CD14-positive monocyte (primary cell): ENCODE data around the gene SLC1A3. TPM values are rescaled to one million over a fixed set of nuclear protein-coding genes. Genes with fewer than 3 reads are reported as not detected.

ENCODE experiments used
- DNase-seq, 3 donors: peaks; one replicate each; pipeline ENCODE4 v3.0.0-alpha.2; 2011 to 2022
- H2AFZ ChIP-seq: 2 replicates; pipeline ENCODE4 v1.6.0; 2012; ENCODE audit warnings: mild to moderate bottlenecking, low read depth, low read length, inconsistent platforms; ENCODE audit not compliant: insufficient read depth, poor library complexity, severe bottlenecking
- H3K27ac ChIP-seq, 2 donors: 1 replicate in 1 of 2; 2 replicates in 1 of 2; pipeline ENCODE4 v1.5.1; 2012 to 2013; ENCODE audit warnings: low read length in 2 of 2, control low read depth in 1 of 2, inconsistent platforms in 1 of 2, low read depth in 1 of 2, mild to moderate bottlenecking in 1 of 2
- H3K27me3 ChIP-seq, 2 donors: one replicate each; pipeline versions ENCODE4 v1.6.0 to v1.6.1; 2011 to 2013; ENCODE audit warnings: low read length in 2 of 2; ENCODE audit not compliant: control insufficient read depth in 2 of 2, insufficient read depth in 2 of 2
- H3K36me3 ChIP-seq, 2 donors: replicated peaks in 1 of 2; 1 replicate in 1 of 2; 2 replicates in 1 of 2; pipeline versions ENCODE4 v1.5.1 to v1.6.1; 2012 to 2013; ENCODE audit warnings: low read length in 2 of 2, control low read depth in 1 of 2, inconsistent platforms in 1 of 2, mild to moderate bottlenecking in 1 of 2; ENCODE audit not compliant: insufficient read depth in 2 of 2, control insufficient read depth in 1 of 2
- H3K4me1 ChIP-seq, 2 donors: 1 replicate in 1 of 2; 2 replicates in 1 of 2; pipeline versions ENCODE4 v1.5.1 to v1.6.1; 2012 to 2013; ENCODE audit warnings: low read length in 2 of 2, control low read depth in 1 of 2, inconsistent platforms in 1 of 2, mild to moderate bottlenecking in 1 of 2, moderate library complexity in 1 of 2; ENCODE audit not compliant: insufficient read depth in 2 of 2, control insufficient read depth in 1 of 2
- H3K4me2 ChIP-seq: replicated peaks from 2 replicates; pipeline ENCODE3; 2012; ENCODE audit warnings: low read length, moderate library complexity, mild to moderate bottlenecking; ENCODE audit not compliant: poor library complexity, severe bottlenecking; ENCODE audit errors: extremely low read depth
- H3K4me3 ChIP-seq, 3 experiments: fragments of 200-600 bp in 1 of 3; sonication (generic) in 1 of 3; replicated peaks in 1 of 3; 1 replicate in 2 of 3; 2 replicates in 1 of 3; pipeline ENCODE4 v1.5.1; 2011 to 2013; ENCODE audit warnings: low read length in 3 of 3, mild to moderate bottlenecking in 3 of 3, control low read depth in 2 of 3, low read depth in 2 of 3, inconsistent platforms in 1 of 3, moderate library complexity in 1 of 3
- H3K79me2 ChIP-seq: 2 replicates; pipeline ENCODE4 v1.6.0; 2012; ENCODE audit warnings: mild to moderate bottlenecking, control low read depth, inconsistent platforms, low read length, moderate library complexity; ENCODE audit not compliant: insufficient read depth
- H3K9ac ChIP-seq: 2 replicates; pipeline ENCODE4 v1.6.0; 2017; ENCODE audit warnings: low read length, mild to moderate bottlenecking; ENCODE audit not compliant: insufficient read depth, poor library complexity, severe bottlenecking
- H3K9me3 ChIP-seq, 2 donors: replicated peaks in 1 of 2; 1 replicate in 1 of 2; 2 replicates in 1 of 2; pipeline versions ENCODE4 v1.5.1 to v1.6.1; 2012 to 2013; ENCODE audit warnings: low read length in 2 of 2, control low read depth in 1 of 2; ENCODE audit not compliant: control insufficient read depth in 1 of 2, insufficient read depth in 1 of 2
- H4K20me1 ChIP-seq: 2 replicates; pipeline ENCODE4 v1.6.0; 2012; ENCODE audit warnings: mild to moderate bottlenecking, low read length, control low read depth, moderate library complexity; ENCODE audit not compliant: insufficient read depth
- H3K27ac Mint-ChIP-seq, 7 donors: one replicate each; pipeline ENCODE4 v1.8.0; 2020; ENCODE audit warnings: mild to moderate bottlenecking in 7 of 7, mixed read lengths in 7 of 7, moderate library complexity in 6 of 7, inconsistent platforms in 2 of 7
- H3K27me3 Mint-ChIP-seq, 3 donors: one replicate each; pipeline ENCODE4 v1.8.0; 2021 to 2022; ENCODE audit warnings: low read depth in 3 of 3, mild to moderate bottlenecking in 3 of 3, mixed read lengths in 3 of 3, moderate library complexity in 3 of 3, inconsistent platforms in 1 of 3
- H3K36me3 Mint-ChIP-seq, 2 donors: one replicate each; pipeline ENCODE4 v1.8.0; 2020; ENCODE audit warnings: mixed read lengths in 2 of 2, inconsistent platforms in 1 of 2, mild to moderate bottlenecking in 1 of 2
- H3K4me1 Mint-ChIP-seq: one replicate; pipeline ENCODE4 v1.8.0; 2020; ENCODE audit warnings: mild to moderate bottlenecking, mixed read lengths
- H3K4me3 Mint-ChIP-seq, 2 donors: one replicate each; pipeline ENCODE4 v1.8.0; 2020; ENCODE audit warnings: mild to moderate bottlenecking in 2 of 2, mixed read lengths in 2 of 2, moderate library complexity in 1 of 2
- H3K9me3 Mint-ChIP-seq, 7 donors: one replicate each; pipeline ENCODE4 v1.8.0; 2020 to 2022; ENCODE audit warnings: mixed read lengths in 7 of 7, mild to moderate bottlenecking in 6 of 7, moderate library complexity in 6 of 7, inconsistent platforms in 2 of 7
- CTCF ChIP-seq: fragments of 200-600 bp; IDR thresholded peaks from one replicate; pipeline ENCODE4 v1.8.0; 2022; ENCODE audit warnings: antibody characterized with exemption, mild to moderate bottlenecking
- WGBS: methylation state at CpG from one replicate; pipeline ENCODE4 v1.1.5; 2013; ENCODE audit warnings: missing lambda C conversion rate; ENCODE audit not compliant: insufficient coverage; 5-methylcytosine and 5-hydroxymethylcytosine counted together
- intact Hi-C, 2 donors: fragments of 100-400 bp; cut with micrococcal nuclease; formaldehyde crosslinking; loops; one replicate each; pipeline versions ENCODE4 v1.15.0 to v1.15.1; 2023
- polyA plus RNA-seq, 3 donors: library from polyadenylated mRNA; depleted of rRNA in 1 of 3; unstranded in 2 of 3; stranded (reverse) in 1 of 3; fragments of 300-500 nt in 2 of 3; fragments of >200 nt in 1 of 3; fragmentation: Illumina TruSeq in 2 of 3; gene quantifications; 1 replicate in 2 of 3; 2 replicates in 1 of 3; pipeline ENCODE4 v1.2.3, GENCODE V29; 2012 to 2021

Gene SLC1A3
- polyA plus RNA-seq, 3 donors = 1.2 to 3.3 (median 1.3) TPM

DNA sequence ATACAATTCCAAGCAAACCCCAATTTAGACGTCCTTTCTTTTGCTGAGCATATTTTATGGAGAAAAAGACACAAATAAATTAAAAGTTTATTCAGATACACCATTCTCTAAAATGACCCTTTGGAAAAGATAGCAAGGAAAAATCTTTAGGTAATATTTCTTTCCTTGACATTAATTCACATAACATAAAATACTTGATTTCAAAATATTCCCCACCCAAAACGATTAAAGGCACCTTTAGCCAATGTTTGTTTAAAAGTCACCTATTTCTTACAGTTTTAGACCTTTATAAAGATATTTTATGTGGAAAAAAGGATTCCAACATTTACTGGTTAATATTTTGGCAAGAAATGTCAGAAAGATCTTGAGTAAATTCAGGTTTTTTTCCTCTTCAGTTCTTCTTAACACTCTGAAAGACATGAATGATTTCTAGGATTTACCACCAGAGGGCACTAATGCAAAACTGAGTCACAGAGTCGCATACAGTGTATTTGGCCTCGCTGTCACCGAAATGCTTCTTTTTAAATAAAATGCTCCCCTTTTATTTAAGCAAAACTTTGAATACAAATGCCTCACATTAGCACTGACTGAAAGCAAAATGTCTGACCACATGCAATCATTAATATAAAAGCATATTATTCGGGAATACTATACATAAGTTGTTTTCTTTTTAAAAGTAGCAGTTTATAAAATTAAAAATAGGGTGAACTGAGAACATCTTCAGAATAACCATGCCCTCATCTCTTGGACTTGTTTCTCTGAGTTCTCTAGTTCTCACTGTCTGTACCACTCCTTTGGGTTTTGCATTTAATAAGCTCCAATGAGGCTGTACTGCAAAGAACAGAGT is 122.5 kb downstream of the SLC1A3 start:
- no peak overlapping the region for H3K9ac ChIP-seq
- intact Hi-C loops = no loop called here
- H3K36me3 ChIP-seq = no peaks in the 10 kb centered on the region
- peak overlapping the region in 1 of 2 donors; percentile 35 for H3K4me3 Mint-ChIP-seq
- WGBS = no CpG with 5 or more reads among the region's 6 CpGs
- no peaks in the 10 kb centered on the region for H4K20me1 ChIP-seq
- no peaks in the 10 kb centered on the region for H3K9me3 Mint-ChIP-seq
- H3K4me3 ChIP-seq = no peak overlapping the region
- H3K27me3 ChIP-seq = no peaks in the 10 kb centered on the region
- no peaks in the 10 kb centered on the region for H3K9me3 ChIP-seq
- no peak overlapping the region for H3K27ac Mint-ChIP-seq
- H3K79me2 ChIP-seq = no peaks in the 10 kb centered on the region
- DNase-seq = peak; percentile 48 to 75 (median 55)
- H3K4me2 ChIP-seq = no peak overlapping the region
- peaks cover 14 to 17% of the 10 kb centered on the region in 2 donors for H3K4me1 ChIP-seq
- H3K27me3 Mint-ChIP-seq = peaks cover 1 to 3% (median 2%) of the 10 kb centered on the region in 3 donors
- peak overlapping the region; percentile 16 for H2AFZ ChIP-seq
- TF ChIP-seq CTCF = peak; percentile 81
- H3K27ac ChIP-seq = no peak overlapping the region
- H3K36me3 Mint-ChIP-seq = no peaks in the 10 kb centered on the region
- peaks cover 18% of the 10 kb centered on the region for H3K4me1 Mint-ChIP-seq

- WGBS = 92% methylated on average over 2 of the region's 6 CpGs
- intact Hi-C loops = no loop called here
- H3K9me3 Mint-ChIP-seq = no peaks in the 10 kb centered on the region
- H3K4me2 ChIP-seq = no peak overlapping the region
- peaks cover 4% of the 10 kb centered on the region for H3K4me1 Mint-ChIP-seq
- H3K27me3 ChIP-seq = no peaks in the 10 kb centered on the region
- H3K27ac ChIP-seq = no peak overlapping the region
- no peaks in the 10 kb centered on the region for H3K36me3 Mint-ChIP-seq
- H4K20me1 ChIP-seq = no peaks in the 10 kb centered on the region
- H2AFZ ChIP-seq = no peak overlapping the region
- TF ChIP-seq CTCF = no peak
- no peaks in the 10 kb centered on the region for H3K36me3 ChIP-seq
- DNase-seq = no peak
- H3K4me3 ChIP-seq = no peak overlapping the region
- H3K27ac Mint-ChIP-seq = peak overlapping the region in 1 of 7 donors; percentile 21
- no peaks in the 10 kb centered on the region for H3K79me2 ChIP-seq
- no peaks in the 10 kb centered on the region for H3K4me1 ChIP-seq
- no peak overlapping the region for H3K4me3 Mint-ChIP-seq
- H3K9me3 ChIP-seq = no peaks in the 10 kb centered on the region
- peaks cover 6 to 8% (median 6%) of the 10 kb centered on the region in 3 donors for H3K27me3 Mint-ChIP-seq
- no peak overlapping the region for H3K9ac ChIP-seq
Measured at GRCh38 chr5:36730537-36731216, 124.3 kb downstream of the SLC1A3 start.
